Loucy (cell line): ENCODE measurements around the gene CEP164.

ENCODE experiments used
- CTCF ChIP-seq: fragments of 200-600 bp; sonication (generic); conservative IDR thresholded peaks from 2 replicates; pipeline ENCODE4 v1.5.1; 2014; ENCODE audit warnings: mild to moderate bottlenecking, antibody characterized with exemption, low read length
- EZH2phosphoT487 ChIP-seq: fragments of 200-600 bp; IDR thresholded peaks from 2 replicates; pipeline ENCODE4 v1.6.1; 2018; ENCODE audit warnings: antibody characterized with exemption, mild to moderate bottlenecking, moderate library complexity, borderline replicate concordance

- TF ChIP-seq CTCF (no peak), EZH2phosphoT487 (no peak)
Measured at GRCh38 chr11:117433717-117434116, 106.1 kb downstream of the CEP164 start.
